Breast epithelium (tissue), 3 donors: ENCODE measurements around the gene FAM241B.

ENCODE experiments used
- POLR2A ChIP-seq: fragments of 450-650 bp; IDR thresholded peaks from one replicate; pipeline ENCODE4 v1.6.1; 2016; ENCODE audit warnings: antibody characterized with exemption, mild to moderate bottlenecking, moderate library complexity
- TF ChIP-seq, protein P1 (sequence below), 3 donors: fragments of 450-650 bp; IDR thresholded peaks; one replicate each; pipeline ENCODE4 v1.5.1; 2016 to 2017; ENCODE audit warnings: antibody characterized with exemption in 3 of 3, mild to moderate bottlenecking in 3 of 3, moderate library complexity in 3 of 3

DNA sequence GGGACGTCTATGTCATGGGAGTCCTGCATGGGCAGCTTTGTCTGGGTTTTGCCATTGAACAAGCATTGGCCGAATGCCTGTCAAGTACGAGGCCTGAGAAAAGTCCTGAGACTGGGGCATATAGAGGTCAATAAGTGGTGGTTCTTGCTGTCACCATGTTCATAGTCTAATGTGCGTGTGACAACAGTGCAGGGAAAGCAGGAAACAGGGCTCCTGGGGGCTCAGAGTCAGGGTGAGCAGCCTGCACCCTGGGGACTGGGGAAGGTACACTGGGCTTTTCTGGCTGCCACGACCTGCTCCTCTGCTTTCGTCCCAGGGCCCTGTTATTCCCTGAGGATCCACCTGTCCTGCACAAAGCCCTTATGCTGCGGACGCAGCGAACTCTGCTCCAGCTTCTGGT, 21.3 kb downstream of the FAM241B start:
- TF ChIP-seq, protein P1, sequence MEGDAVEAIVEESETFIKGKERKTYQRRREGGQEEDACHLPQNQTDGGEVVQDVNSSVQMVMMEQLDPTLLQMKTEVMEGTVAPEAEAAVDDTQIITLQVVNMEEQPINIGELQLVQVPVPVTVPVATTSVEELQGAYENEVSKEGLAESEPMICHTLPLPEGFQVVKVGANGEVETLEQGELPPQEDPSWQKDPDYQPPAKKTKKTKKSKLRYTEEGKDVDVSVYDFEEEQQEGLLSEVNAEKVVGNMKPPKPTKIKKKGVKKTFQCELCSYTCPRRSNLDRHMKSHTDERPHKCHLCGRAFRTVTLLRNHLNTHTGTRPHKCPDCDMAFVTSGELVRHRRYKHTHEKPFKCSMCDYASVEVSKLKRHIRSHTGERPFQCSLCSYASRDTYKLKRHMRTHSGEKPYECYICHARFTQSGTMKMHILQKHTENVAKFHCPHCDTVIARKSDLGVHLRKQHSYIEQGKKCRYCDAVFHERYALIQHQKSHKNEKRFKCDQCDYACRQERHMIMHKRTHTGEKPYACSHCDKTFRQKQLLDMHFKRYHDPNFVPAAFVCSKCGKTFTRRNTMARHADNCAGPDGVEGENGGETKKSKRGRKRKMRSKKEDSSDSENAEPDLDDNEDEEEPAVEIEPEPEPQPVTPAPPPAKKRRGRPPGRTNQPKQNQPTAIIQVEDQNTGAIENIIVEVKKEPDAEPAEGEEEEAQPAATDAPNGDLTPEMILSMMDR (IDR thresholded peaks at IDR 0.05) = no peak
- TF ChIP-seq POLR2A = no peak
